WTC11 (cell line): ENCODE measurements around the gene MRPL54.

Experiments used
- CBFB ChIP-seq: sonication (generic); formaldehyde crosslinking; IDR thresholded peaks from 2 replicates; pipeline ENCODE4 v1.8.1; 2022; ENCODE audit warnings: mild to moderate bottlenecking, low read depth, missing genetic modification reagents
- CREB1 ChIP-seq: sonication (generic); formaldehyde crosslinking; IDR thresholded peaks from 2 replicates; pipeline ENCODE4 v1.8.0; 2023; ENCODE audit warnings: mild to moderate bottlenecking, missing genetic modification reagents
- CTCF ChIP-seq: fragments of 200-600 bp; IDR thresholded peaks from 2 replicates; pipeline ENCODE4 v1.8.0; 2022; ENCODE audit warnings: antibody characterized with exemption
- GRHL2 ChIP-seq: fragments of 250-450 bp; sonication (Bioruptor Pico); IDR thresholded peaks from 2 replicates; pipeline ENCODE4 v1.8.0; 2022; ENCODE audit warnings: mild to moderate bottlenecking, moderate library complexity; ENCODE audit not compliant: insufficient replicate concordance, severe bottlenecking
- MXD4 ChIP-seq: fragments of 250-450 bp; sonication (Bioruptor Pico); IDR thresholded peaks from 2 replicates; pipeline ENCODE4 v1.8.0; 2021; ENCODE audit warnings: mild to moderate bottlenecking, moderate library complexity, borderline replicate concordance
- TEAD4 ChIP-seq: sonication (generic); formaldehyde crosslinking; IDR thresholded peaks from 2 replicates; pipeline ENCODE4 v1.8.0; 2022; ENCODE audit warnings: mild to moderate bottlenecking, missing genetic modification reagents
- ZNF138 ChIP-seq: sonication (generic); formaldehyde crosslinking; conservative IDR thresholded peaks from 2 replicates; pipeline ENCODE4 v1.8.1; 2022; ENCODE audit warnings: mild to moderate bottlenecking, moderate library complexity, missing genetic modification reagents
- ZNF219 ChIP-seq: sonication (generic); formaldehyde crosslinking; IDR thresholded peaks from 2 replicates; pipeline ENCODE4 v1.8.0; 2023; ENCODE audit warnings: missing genetic modification reagents, mild to moderate bottlenecking, borderline replicate concordance
- ZNF317 ChIP-seq: sonication (generic); formaldehyde crosslinking; IDR thresholded peaks from 2 replicates; pipeline ENCODE4 v1.8.1; 2023; ENCODE audit warnings: low read depth, mild to moderate bottlenecking, moderate library complexity, missing genetic modification reagents, borderline replicate concordance

- TF ChIP-seq MXD4 (CRISPR knock-in tag), result no peak
- TF ChIP-seq ZNF138, result no peak
- TF ChIP-seq CTCF, result no peak
- no peak for TF ChIP-seq GRHL2 (CRISPR knock-in tag)
- TF ChIP-seq CREB1 (CRISPR knock-in tag), result no peak
- TF ChIP-seq ZNF219 (CRISPR knock-in tag), result no peak
- no peak for TF ChIP-seq CBFB (CRISPR knock-in tag)
- no peak for TF ChIP-seq TEAD4 (CRISPR knock-in tag)
- TF ChIP-seq ZNF317, result no peak
Measured at GRCh38 chr19:3810708-3811355, 48.4 kb downstream of the MRPL54 start.
